Measurements from ENCODE around the gene CREB5. TPM values are rescaled to one million over a fixed set of nuclear protein-coding genes. Genes with fewer than 3 reads are reported as not detected.

CREB5 gene
- total RNA-seq, 1 experiment from 2014 or later, result 19.2 TPM

DNA sequence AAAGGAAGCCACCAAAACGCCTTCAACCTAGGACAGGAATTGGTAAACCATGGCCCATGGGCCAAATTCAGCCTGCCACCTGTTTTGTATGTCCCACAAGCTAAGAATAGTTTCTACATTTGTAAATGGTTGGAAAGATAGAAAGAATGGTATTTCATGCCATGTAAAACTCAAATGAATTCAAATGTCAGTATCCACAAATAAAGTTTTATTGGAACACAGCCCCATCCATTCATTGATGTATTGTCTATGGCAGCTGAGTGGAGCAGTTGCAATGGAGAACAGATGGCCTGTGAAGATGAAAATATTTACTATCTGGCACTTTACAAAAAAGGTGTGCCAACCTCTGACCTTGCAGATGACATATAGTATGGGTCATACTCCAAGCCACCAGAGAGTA lies 236.9 kb downstream of the CREB5 start:
- BruUV-seq (replicated peaks), result no TSS peak
- CTCF ChIA-PET, result interaction anchor here (0.6 kb wide), 1 partner anchor 546 kb away, joined by 3 read pairs; no protein-coding TSS in a partner anchor
- Mint-ChIP-seq H3K4me3 (ENCODE audit: low read depth, unreplicated experiment) (no peak overlapping the region), H3K9me3 (ENCODE audit: low read depth, unreplicated experiment) (no peaks in the 10 kb centered on the region), H3K27me3 (ENCODE audit: unreplicated experiment) (no peaks in the 10 kb centered on the region), H3K27ac (ENCODE audit: unreplicated experiment) (no peak overlapping the region), H3K4me1 (ENCODE audit: low read depth, unreplicated experiment) (no peaks in the 10 kb centered on the region), H3K36me3 (ENCODE audit: insufficient read depth, unreplicated experiment) (no peaks in the 10 kb centered on the region)
- no peak for DNase-seq
- TF ChIP-seq, protein P1, sequence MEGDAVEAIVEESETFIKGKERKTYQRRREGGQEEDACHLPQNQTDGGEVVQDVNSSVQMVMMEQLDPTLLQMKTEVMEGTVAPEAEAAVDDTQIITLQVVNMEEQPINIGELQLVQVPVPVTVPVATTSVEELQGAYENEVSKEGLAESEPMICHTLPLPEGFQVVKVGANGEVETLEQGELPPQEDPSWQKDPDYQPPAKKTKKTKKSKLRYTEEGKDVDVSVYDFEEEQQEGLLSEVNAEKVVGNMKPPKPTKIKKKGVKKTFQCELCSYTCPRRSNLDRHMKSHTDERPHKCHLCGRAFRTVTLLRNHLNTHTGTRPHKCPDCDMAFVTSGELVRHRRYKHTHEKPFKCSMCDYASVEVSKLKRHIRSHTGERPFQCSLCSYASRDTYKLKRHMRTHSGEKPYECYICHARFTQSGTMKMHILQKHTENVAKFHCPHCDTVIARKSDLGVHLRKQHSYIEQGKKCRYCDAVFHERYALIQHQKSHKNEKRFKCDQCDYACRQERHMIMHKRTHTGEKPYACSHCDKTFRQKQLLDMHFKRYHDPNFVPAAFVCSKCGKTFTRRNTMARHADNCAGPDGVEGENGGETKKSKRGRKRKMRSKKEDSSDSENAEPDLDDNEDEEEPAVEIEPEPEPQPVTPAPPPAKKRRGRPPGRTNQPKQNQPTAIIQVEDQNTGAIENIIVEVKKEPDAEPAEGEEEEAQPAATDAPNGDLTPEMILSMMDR (IDR thresholded peaks at IDR 0.05; ENCODE audit: unreplicated experiment), result no peak
- intact Hi-C loops (cut with micrococcal nuclease; ENCODE audit: unreplicated experiment), result no loop called here

DNA sequence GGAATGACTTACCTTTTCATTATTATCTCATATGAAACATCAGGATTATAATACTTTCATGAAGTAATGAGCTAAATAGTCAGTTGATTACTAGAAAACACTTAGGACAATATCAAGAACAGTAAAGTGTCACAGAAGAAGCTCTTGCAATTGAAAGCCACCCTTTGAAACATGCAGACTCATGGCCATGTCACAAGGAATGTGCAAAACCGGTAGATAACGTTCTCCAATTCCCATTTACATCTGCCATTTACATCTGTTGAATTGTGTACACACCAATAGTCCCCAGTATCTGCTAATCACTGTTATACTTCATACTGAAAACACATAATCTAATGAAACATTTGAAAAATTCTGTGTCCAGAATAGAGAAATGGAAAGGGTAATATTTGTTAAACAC lies 237.5 kb downstream of the CREB5 start:
- no TSS peak for BruUV-seq (replicated peaks)
- Mint-ChIP-seq H3K4me3 (ENCODE audit: low read depth, unreplicated experiment) (no peak overlapping the region), H3K27ac (ENCODE audit: unreplicated experiment) (no peak overlapping the region), H3K9me3 (ENCODE audit: low read depth, unreplicated experiment) (no peaks in the 10 kb centered on the region), H3K27me3 (ENCODE audit: unreplicated experiment) (no peaks in the 10 kb centered on the region), H3K4me1 (ENCODE audit: low read depth, unreplicated experiment) (no peaks in the 10 kb centered on the region), H3K36me3 (ENCODE audit: insufficient read depth, unreplicated experiment) (no peaks in the 10 kb centered on the region)
- intact Hi-C loops (cut with micrococcal nuclease; ENCODE audit: unreplicated experiment), result no loop called here
- TF ChIP-seq, protein P1 (IDR thresholded peaks at IDR 0.05; ENCODE audit: unreplicated experiment), result no peak
- no peak for DNase-seq
- CTCF ChIA-PET, result no interaction called here

DNA sequence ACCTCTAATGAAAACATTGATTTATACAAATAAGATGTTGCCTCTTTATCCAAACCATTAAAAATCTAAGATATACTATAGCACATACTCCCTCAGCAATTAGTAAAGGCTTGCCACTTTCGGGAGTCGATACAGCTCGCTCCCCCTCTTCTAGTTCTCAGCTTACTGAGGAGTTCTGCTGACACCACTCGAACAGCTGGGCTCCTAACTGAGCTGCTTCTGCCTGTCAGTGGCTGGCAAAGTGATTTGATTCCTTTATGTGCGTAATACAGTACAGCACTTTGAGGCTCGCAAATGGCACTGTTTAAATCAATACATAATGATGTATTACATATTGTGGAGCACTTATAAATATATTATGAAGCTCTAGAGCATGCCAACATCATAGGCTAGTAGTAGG lies 241.8 kb downstream of the CREB5 start:
- no peak overlapping the region for H3K4me3 Mint-ChIP-seq (ENCODE audit: low read depth, unreplicated experiment)
- intact Hi-C loops (cut with micrococcal nuclease; ENCODE audit: unreplicated experiment), result no loop called here
- BruUV-seq (replicated peaks), result no TSS peak

DNA sequence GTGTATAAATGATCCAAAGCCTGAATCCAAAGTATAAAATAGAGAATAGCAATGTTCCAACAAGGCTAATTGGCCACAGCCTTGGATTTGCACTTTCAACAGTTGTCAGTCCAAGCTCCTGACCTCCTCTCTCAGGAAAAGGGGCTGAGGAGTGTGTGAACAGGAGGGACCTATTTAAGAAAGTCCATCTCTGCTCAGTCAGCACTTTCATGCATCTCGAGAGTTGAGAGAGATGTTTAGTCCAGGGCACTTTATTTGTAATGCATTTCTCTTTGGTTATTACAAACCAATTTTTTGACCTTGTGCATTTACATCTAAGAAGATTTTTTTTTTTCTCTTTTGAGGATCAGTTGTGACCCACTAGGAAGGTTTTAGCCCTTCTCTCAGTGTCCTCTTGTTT lies 244.2 kb downstream of the CREB5 start:
- BruUV-seq (replicated peaks), result no TSS peak
- TF ChIP-seq, protein P1 (IDR thresholded peaks at IDR 0.05; ENCODE audit: unreplicated experiment), result no peak
- no peak overlapping the region for H3K27ac Mint-ChIP-seq (ENCODE audit: unreplicated experiment)
- CTCF ChIA-PET, result no interaction called here
- H3K9me3 Mint-ChIP-seq (ENCODE audit: low read depth, unreplicated experiment), result peaks cover 4% of the 10 kb centered on the region
- no peaks in the 10 kb centered on the region for H3K4me1 Mint-ChIP-seq (ENCODE audit: low read depth, unreplicated experiment)
- no peaks in the 10 kb centered on the region for H3K36me3 Mint-ChIP-seq (ENCODE audit: insufficient read depth, unreplicated experiment)
- H3K4me3 Mint-ChIP-seq (ENCODE audit: low read depth, unreplicated experiment), result no peak overlapping the region
- H3K27me3 Mint-ChIP-seq (ENCODE audit: unreplicated experiment), result no peaks in the 10 kb centered on the region
- intact Hi-C loops (cut with micrococcal nuclease; ENCODE audit: unreplicated experiment), result no loop called here
- DNase-seq, result no peak

More for the DNA sequence above, 241.8 kb downstream of the CREB5 start:
- CTCF ChIA-PET, result no interaction called here
- Mint-ChIP-seq H3K9me3 (ENCODE audit: low read depth, unreplicated experiment) (no peaks in the 10 kb centered on the region), H3K27me3 (ENCODE audit: unreplicated experiment) (no peaks in the 10 kb centered on the region), H3K27ac (ENCODE audit: unreplicated experiment) (no peak overlapping the region), H3K4me1 (ENCODE audit: low read depth, unreplicated experiment) (no peaks in the 10 kb centered on the region), H3K36me3 (ENCODE audit: insufficient read depth, unreplicated experiment) (no peaks in the 10 kb centered on the region)
- TF ChIP-seq, protein P1 (IDR thresholded peaks at IDR 0.05; ENCODE audit: unreplicated experiment), result no peak
- no peak for DNase-seq

All from Calu3 (cell line).